Astrocyte (in vitro differentiated cells and primary cell): ENCODE measurements around the gene THADA.

Experiments
- EZH2 ChIP-seq: IDR thresholded peaks from 2 replicates; pipeline ENCODE4 v1.6.1; 2012; ENCODE audit warnings: mild to moderate bottlenecking, low read length, inconsistent platforms; ENCODE audit not compliant: insufficient read depth
- TF ChIP-seq, protein P1 (sequence below): IDR thresholded peaks from 2 replicates; pipeline ENCODE4 v1.5.1; 2011; ENCODE audit warnings: low read depth, mild to moderate bottlenecking, inconsistent platforms, low read length, moderate library complexity; ENCODE audit not compliant: insufficient read depth

DNA sequence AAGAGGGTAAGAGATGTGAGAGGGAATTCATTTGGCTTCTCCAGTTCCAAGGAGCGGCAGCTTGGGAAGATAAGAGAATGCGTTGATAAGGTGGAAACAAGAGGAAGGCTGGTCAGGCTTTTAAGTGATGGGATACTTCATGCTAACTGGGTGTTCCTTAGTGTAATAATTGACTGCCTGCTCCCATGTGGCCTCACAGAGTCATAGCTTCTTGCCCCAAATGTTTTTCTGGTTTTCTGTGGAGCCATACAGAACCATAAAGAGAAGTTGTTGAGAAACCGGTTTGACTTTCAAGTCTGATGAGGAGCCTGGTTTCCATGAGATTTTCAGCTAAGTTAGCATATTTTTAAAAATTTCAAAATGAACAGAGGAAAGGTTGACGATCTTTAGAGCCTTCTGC lies 272.0 kb downstream of the THADA start:
- TF ChIP-seq, protein P1, sequence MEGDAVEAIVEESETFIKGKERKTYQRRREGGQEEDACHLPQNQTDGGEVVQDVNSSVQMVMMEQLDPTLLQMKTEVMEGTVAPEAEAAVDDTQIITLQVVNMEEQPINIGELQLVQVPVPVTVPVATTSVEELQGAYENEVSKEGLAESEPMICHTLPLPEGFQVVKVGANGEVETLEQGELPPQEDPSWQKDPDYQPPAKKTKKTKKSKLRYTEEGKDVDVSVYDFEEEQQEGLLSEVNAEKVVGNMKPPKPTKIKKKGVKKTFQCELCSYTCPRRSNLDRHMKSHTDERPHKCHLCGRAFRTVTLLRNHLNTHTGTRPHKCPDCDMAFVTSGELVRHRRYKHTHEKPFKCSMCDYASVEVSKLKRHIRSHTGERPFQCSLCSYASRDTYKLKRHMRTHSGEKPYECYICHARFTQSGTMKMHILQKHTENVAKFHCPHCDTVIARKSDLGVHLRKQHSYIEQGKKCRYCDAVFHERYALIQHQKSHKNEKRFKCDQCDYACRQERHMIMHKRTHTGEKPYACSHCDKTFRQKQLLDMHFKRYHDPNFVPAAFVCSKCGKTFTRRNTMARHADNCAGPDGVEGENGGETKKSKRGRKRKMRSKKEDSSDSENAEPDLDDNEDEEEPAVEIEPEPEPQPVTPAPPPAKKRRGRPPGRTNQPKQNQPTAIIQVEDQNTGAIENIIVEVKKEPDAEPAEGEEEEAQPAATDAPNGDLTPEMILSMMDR, result no peak
- no peak for TF ChIP-seq EZH2
